Frontal cortex (tissue), 4 donors: ENCODE data around the gene SH2D3C. TPM values are rescaled to one million over a fixed set of nuclear protein-coding genes. Genes with fewer than 3 reads are reported as not detected.
A peak's percentile ranks its signal among the peaks of the same experiment; 100 is the strongest.

Source experiments
- DNase-seq, 2 donors: peaks; one replicate each; pipeline ENCODE4 v3.0.0; 2012; ENCODE audit warnings: low spot score in 2 of 2
- FAIRE-seq: peaks from 2 replicates; lab custom pipeline; 2012; peaks lifted over from hg19 to GRCh38; lab: Jason Lieb, UNC
- total RNA-seq: library from RNA; depleted of rRNA; stranded (reverse); fragments of >200 nt; gene quantifications from one replicate; pipeline ENCODE4 v1.2.3, GENCODE V29; 2014
- donor health status: control.
- donor health status: control.
- donor health status: control.

The SH2D3C gene
- total RNA-seq, 1 donor from 2014 or later, result 6.1 TPM

DNA sequence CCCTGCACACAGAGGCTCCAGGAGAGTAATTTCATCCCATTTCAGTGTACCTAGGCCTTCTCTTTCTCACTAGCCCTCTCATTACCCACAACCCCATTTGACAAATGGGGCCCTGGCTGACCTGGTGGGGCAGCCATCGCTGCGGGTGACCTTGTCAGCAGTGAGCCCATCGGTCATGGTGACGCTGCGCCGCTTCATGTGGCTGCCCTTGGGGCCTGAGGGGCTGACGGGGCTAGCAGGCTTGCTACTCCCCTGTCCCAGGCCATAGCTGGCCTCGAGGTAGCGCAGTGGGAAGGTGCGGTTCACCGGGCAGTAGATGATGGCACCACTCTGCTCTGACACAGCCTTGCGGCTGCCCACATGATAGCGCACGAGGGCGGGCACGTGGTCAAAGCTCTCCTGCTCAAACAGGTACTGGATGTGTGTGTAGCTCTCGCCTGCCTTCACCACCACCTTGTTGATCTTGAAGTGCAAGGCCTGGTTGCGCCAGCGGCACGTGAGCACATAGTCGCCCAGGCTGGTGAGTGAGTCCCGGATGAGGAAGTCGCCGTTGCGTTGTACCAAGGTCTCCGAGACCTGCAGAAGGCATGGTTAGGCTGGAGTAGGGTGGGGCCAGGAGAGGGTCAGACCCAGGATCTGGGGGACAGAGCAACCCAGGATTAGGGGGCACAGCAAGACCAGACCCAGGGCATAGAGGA lies 29.2 kb downstream of the SH2D3C start:
- DNase-seq (no peak), FAIRE-seq (no peak)

DNA sequence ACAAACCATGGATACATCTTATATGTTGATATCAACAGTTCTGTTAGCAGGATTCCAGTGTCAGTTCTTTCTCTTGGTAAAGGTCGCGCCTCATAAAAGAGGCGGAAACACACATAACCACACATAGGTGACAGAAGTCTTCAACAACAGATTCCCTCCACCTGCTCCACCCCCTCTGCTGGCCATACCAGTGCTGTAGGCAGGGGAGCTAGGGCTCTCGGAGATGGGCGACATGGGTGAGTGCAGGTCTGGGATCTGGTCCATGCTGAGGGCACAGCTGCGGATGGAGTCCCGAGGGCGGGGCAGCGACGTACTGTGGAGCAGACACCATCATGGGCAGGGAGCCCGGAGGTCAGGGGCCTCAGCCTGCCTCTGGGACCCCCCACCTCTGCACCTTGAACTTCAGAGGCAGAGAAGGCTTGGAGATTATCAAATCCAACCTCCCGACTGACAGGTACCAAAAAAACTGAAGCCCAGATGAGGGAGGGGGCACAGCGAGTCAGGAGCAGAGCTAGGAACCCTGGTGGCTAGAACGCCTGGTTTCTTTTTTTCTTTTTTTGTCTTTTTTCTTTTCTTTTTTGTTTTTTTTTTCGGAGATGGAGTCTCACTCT lies 31.4 kb downstream of the SH2D3C start:
- no peak for DNase-seq
- FAIRE-seq, result no peak

DNA sequence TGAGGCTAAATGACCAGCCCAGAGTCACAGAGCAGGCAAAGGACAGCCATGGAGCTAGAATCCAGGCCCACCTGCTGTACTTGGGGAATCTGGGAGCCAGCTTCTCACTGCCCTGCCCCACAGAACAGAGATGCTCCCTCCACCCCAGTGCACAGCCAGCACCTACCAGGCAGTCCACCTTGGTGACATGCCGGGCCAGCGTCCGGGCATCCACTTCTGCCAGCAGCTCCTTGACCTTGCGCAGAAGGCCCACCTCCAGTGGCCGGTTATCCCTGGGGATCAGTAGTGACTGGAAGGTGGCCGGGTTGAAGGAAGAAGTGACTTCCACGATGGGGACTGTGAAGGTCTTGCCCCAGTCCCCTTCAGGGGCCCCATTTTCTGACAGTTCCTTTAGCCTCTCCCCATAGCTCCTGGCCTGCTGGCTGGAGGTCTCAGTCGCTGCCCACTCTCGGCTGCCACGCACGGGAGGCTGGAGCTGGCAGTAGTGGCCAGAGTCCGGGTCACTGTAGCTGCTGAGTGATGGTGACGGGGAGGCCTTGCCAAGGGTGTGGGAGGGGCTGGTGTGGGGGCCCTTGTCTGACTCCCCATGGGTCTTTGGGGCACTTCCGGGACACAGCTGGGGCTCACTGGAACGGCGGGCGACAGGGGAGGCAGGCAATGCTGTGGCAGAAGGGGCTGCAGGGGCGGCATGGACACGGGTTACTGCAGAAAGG lies 33.9 kb downstream of the SH2D3C start:
- DNase-seq (no peak), FAIRE-seq (no peak)

DNA sequence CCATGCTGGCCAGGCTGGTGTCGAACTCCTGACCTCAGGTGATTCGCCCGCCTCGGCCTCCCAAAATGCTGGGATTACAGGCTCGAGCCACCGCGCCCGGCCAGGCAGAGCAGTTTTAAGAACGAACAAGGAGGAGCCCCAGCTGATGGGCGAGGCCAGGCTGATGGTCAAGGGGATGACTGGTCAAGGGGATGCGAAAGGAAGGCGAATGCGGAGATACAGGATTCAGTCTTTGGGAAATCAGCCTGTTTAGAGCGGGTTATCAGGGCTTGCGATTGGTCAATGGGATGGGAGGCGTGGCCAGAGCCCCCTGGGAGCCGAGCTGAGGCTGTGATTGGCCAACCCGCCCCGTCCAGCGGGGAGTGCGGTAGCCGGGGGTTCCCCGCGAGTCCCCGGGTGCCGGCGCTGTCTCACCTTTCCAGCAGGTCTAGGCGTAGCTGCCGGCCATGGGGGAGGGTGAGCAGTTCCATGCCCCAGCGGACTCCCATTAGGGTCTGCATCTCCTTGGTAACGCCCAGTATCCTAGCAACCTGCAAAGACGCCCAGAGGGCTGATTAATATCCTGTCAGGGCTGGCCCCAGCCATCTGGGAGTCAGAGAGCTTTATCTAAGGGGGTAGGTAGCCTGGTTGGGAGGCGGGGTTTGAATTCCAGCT lies 35.9 kb downstream of the SH2D3C start:
- no peak for FAIRE-seq
- peak in 1 of 2 donors; percentile 49 for DNase-seq

DNA sequence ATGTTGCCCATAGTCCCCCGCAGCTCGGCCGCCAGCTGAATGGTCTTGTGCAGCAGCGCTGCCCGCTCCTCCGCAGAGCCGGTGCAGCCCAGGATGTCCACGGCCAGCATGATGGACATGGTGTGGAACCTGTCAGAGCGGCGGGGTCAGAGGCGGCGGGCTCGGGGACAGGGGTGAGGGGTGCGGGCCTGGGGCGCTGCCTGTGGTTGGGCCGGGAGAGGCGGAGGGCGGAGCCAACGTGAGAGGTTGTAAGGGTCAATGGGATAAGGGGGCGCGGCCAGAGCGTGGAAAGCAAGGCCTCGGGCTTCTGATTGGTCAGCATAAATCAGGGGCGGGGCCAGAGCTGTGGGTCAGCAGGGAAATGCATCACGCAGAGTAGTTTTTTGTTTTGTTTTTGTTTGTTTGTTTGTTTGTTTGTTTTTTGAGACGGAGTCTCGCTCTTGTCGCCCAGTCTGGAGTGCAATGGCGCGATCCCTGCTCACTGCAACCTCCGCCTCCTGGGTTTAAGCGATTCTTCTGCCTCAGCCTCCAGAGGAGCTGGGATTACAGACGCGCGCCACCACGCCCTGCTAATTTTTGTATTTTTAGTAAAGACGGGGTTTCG lies 36.5 kb downstream of the SH2D3C start:
- DNase-seq (peak; percentile 78 to 82), FAIRE-seq (no peak)

DNA sequence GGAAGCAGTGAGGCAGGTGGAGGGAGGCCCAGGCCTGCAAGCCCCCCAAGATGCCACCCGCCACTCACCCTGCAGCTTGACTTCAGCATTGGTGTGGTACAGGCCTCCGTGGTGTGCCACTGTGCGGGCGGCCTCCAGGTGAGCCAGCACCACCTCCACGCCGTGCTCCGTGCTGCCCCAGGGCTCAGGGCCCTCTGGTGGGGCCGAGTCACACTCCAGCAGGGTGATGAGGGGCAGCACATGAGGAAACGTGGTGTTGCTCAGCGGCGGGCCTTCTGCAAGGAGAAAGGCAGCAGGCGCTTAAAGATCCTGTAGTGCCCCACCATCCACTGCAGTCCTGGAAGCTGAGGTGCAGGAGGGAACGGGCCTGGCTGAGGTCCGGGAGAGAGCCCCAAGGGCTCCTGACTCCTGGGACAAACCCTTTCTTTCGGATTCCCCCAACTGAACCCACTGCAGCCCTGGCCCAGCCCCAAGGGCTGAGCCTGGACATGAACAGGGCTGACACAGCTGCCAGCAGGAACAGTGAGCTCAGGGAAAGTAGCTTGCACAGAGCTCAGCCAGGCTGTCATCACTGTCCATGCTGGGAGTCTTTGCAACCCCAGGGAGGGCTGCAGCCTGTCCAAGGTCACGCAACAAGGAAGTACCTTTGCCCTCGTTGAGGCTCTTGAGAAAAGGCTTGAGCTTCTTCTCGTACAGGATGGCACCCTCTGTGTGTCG lies 38.7 kb downstream of the SH2D3C start:
- FAIRE-seq (no peak), DNase-seq (no peak)

DNA sequence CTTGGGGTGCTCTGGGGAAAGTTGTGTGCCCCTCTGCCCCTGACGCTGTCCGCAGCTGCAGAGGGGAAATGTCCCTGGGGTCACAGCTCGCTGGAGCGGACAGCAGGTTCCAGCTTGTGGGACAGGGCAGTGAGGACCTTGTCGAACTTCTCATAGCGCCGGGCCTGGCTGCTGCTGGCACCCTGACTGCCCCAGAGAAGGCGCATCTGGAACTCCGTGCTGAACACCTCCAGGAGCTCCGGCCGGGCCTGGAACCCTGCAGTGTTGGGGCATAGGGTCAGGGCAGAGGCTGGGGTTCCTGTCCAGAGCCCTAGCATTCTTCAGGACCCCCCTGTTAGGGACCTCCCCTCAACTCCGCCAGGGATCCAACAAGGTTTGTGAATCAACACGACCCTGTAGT lies 39.8 kb downstream of the SH2D3C start:
- FAIRE-seq, result no peak
- no peak for DNase-seq

DNA sequence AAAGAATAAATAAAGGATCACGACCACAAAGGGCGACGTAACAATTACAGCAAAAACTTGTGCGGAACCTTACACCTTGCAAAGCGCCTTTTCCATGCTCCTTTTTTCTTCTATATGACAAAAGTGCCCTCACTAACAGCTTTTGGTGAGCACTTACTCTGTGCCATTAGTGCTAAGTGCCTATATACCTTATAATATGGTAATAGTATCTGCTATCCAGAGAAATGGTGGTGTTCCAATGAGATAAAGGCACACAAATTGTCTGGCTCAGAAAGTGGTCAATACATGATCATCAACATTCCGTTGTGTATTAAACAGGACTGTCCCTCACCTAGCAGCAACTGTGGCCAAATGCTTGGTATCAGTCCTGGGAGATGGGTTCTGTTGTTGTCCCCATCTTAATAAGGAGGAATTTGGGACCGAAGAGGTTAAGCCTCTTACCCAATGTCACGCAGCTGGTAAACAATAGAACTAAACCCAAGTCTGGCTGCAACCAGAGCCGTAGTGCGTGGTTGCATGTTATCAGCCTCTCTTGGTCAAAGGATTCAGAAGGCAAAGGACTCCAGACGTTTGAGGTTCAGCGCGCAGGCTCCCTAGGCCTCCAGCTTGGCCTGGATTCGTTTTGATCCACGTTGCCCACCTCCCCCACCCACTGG lies 42.8 kb downstream of the SH2D3C start:
- DNase-seq, result no peak
- FAIRE-seq, result no peak

DNA sequence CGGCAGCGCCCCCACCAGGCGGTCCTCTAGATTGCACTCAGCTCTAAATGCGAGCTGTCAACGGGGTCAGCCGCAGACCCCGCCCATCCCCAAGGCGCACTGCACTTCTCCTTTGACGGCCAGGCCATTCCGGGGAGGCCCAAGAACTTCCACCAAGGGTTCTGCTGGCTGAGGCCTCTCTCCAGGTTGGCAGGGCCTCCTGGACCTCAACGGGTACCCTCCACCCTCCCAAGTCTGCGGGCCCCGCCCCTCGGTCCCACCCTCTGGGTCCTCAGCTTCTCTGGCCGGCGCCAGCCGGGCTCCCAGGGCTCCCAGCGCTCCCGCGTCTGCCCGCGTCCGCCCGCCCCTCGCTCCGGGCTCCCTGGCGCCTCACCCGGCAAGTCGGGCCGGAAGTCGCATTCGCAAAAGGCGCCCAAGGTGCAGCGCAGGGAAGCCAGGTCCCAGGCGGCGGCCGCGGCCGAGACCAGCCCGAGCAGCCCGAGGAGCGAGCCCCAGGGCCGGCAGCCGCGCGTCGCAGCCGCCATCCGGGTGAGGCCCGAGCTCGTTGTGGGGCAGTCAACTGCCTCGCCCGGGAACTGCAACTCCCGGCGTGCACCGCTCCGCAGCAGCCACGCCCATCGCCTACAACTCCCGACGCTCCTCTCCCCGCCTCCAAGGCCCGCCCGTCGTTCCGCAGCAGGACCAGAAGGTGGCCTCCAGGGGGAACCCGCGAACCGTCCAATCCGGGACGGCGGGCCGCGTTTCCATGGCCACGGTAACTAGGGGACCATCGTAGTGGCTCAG lies 43.5 kb downstream of the SH2D3C start, which contains the start of gene TOR2A:
TSS of gene TOR2A (minus strand) at position 548 of the 783 bp plus-strand sequence. CDS start at position 524, 24 bp downstream.
- DNase-seq (peak; percentile 98 to 99), FAIRE-seq (peak; percentile 52)

DNA sequence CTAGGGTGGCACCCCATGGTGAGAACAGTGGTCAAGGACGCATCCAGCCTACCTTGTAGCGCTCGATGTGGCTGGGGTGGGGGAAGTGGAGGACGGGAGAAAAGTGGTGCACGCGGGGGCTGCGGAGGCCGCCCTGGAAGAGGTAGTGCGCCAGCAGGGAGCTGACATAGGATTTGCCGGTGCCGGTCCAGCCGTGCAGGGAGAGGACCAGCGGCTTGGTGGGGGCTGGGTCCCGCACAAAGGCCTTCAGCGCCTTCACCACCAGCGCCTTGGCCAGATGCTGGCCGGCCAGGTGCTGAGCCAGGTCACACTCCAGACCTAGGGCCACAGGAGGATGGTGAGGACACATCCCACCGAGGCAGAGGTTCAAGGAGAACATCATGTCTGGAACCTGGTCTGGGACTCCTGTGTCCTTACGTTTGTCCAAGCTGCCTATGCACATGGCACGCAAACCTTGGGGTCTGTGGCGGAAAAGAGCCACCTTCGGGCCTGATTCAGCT lies 44.2 kb downstream of the SH2D3C start:
- DNase-seq, result no peak
- no peak for FAIRE-seq

DNA sequence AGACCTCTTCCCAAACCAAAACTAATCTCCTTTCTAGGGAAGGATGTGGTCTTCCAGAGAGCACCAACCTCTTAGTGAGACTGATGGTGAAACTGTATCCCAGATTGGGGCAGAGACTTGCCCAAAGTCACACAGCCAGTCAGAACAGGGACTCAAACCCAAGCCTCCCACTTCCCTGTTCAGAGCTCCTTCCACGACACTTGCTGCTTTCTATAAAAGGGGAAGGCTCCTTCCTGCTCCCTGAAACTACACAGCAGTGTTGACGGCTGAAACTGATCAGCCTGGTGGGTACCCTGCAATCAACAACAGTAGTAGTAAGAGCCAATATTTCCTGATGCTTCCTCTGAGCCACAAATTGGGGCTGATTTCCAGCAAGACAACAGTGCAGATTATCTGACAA lies 44.9 kb downstream of the SH2D3C start:
- DNase-seq (no peak), FAIRE-seq (no peak)

DNA sequence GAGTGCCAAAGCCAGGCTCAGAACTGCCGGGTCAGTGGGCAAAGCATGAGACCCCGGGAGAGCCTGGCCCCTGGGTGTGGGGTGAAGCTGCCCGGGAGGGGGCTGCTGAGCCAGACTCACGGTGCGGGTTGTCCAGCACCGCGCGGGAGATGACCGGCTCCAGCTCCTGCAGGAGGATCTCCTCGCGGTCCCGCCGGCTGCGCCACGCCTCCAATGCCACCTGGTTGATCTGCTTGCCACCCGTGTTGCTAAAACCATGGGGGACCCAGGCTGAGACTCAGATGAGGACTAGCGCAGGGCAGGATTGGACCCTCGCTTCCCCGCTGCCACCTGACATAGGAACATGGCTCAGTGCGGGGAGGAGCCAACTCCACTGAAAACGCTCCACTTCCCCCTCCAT lies 46.0 kb downstream of the SH2D3C start:
- FAIRE-seq (no peak), DNase-seq (no peak)

DNA sequence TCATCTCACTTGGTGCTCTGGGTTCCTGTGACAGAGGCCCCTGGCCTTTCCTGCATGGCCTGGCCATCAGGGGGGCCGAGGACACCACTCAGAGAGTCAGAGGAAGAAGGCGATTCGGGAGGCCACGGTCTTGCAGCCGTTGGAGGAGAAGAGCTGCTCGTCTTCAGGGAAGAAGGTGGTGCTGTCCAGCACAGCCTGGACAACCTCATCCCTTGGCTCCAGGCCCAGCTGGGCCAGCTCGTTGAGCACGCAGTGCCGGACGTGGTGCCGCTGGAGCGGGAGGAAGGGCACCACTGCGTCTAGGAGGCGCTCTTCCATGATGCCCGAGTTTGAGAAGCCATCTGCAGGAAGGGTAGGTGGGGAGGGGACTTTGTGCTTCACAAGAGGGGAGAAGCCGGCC lies 46.5 kb downstream of the SH2D3C start:
- FAIRE-seq (no peak), DNase-seq (no peak)

DNA sequence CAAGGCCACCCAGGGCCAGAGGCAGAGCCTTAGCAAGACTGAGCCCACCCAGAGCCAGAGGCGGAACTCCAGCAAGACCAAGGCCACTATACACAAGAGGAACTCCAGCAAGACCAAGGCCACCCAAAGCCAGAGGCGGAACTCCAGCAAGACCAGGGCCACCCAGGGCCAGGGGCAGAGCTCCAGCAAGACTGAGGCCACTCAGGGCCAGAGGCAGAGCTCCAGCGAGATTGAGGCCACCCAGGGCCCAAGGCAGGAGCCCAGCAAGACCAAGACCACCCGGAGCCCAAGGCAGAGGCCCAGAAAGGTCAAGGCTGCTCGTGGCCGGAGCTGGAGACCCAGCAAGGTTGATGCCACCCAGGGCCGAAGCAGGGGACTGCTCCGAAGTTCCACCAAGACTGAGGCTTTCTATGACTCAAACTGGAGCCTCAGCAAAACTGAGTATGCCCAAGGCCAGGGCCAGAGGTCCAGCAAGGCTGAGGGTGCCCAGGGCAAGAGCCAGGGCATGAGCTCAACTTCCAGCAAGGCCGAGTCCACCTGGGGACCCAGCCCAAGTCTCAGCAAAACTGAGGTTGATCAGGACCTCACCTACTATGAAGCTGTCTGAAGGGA lies 47.6 kb downstream of the SH2D3C start:
- no peak for FAIRE-seq

DNA sequence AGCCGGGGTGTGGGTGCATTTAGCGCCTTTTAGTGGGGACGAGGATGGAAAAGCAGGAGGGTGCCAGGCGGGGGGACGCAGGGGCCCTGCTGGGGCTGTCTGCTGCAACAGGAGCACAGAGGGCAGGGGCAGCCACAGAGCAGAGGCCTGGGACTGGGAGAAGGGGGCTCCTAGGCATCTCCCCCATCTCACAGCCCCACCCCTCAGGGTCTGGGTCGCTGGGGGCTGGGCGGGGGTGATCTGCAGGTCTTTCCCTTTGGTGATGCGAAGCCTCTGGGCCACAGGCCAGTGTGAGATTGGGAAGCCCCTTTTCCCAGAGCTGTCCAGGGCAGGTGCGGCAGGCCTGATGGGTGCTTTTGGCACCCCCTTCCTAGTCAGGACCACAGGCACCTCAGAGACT lies 48.2 kb downstream of the SH2D3C start:
- no peak for DNase-seq
- no peak for FAIRE-seq

More for the DNA sequence above, 47.6 kb downstream of the SH2D3C start:
- no peak for DNase-seq

DNA sequence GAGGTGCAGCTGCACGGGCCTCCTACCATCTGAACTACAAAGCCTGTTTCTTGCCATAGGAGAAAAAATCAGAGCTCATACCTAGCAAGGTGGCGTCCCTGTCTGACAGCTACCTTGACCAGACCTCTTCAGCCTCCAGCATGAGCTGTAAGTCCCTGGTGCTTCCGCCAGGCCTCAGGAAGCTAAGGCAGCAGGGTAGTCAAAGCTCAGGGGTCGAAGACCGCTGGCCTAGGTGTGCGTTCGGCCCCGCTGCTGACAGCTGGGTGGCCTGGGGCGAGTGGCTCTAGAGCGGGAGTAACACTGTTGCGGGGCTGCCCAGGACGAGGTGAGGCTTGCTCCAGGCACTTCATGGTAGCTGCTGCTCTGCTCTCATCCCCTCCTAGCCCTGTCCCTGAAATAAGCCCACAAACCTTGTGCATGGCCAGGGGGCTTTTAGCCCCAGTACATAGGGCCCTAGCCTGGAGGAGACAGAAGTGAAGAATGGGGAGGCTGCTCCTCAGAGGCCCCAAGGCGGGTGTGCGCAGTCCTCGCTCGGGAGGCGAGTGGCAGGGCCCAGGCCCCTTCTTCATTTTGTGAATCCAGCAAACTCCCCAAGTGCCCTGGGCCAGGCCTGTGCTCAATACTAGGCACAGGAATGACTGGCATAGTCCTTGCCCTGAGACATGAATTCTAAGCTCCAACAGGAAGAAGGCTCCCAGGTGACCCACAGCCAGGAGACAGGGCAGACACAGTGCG lies 48.8 kb downstream of the SH2D3C start:
- DNase-seq (no peak), FAIRE-seq (no peak)

DNA sequence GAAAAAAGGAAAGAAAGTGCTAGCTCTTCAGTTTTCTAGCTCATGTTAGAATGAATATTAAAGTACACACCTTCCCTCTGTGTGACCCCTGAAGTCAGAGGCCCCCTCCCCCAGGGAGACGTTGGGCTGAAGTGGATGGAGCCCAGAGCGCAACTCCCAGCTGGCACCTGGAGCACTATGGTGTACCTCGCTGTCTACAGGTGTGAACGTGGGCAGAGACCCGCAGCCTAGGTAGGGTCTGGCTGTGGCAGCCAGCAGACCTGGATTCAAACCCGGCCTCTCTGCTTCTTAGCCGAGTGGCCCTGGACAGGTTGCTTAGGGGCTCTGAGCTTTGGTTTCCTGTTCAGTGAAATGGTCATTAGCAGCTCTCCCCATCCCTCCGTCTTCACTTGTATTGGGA lies 49.7 kb downstream of the SH2D3C start:
- no peak for FAIRE-seq
- no peak for DNase-seq
